Astrocyte (in vitro differentiated cells and primary cell): ENCODE results near the gene UBE2E3. TPM values are rescaled to one million over a fixed set of nuclear protein-coding genes. Genes with fewer than 3 reads are reported as not detected.

ENCODE experiments used
- DNase-seq: peaks from one replicate; pipeline ENCODE4 v3.0.0-alpha.2; 2010; ENCODE audit warnings: low read depth
- FAIRE-seq: peaks from 2 replicates; lab custom pipeline; 2011; peaks lifted over from hg19 to GRCh38; lab: Jason Lieb, UNC
- H2AFZ ChIP-seq: 2 replicates; pipeline ENCODE4 v1.6.0; 2012; ENCODE audit warnings: low read depth, low read length, inconsistent platforms
- H3K27ac ChIP-seq: 2 replicates; pipeline ENCODE4 v1.5.1; 2011; ENCODE audit warnings: low read depth, low read length, inconsistent platforms
- H3K27me3 ChIP-seq: 2 replicates; pipeline ENCODE4 v1.6.0; 2011; ENCODE audit warnings: low read length, inconsistent platforms; ENCODE audit not compliant: insufficient read depth
- H3K36me3 ChIP-seq: 2 replicates; pipeline ENCODE4 v1.5.1; 2011; ENCODE audit warnings: low read length, inconsistent platforms; ENCODE audit not compliant: insufficient read depth
- H3K4me1 ChIP-seq: 2 replicates; pipeline ENCODE4 v1.5.1; 2011; ENCODE audit warnings: low read length, inconsistent platforms; ENCODE audit not compliant: insufficient read depth
- H3K4me2 ChIP-seq: 2 replicates; pipeline ENCODE4 v1.6.0; 2012; ENCODE audit warnings: low read length, inconsistent platforms
- H3K4me3 ChIP-seq: 2 replicates; pipeline ENCODE4 v1.5.1; 2011; ENCODE audit warnings: low read depth, mild to moderate bottlenecking, low read length, inconsistent platforms; ENCODE audit not compliant: insufficient read depth
- H3K79me2 ChIP-seq: 2 replicates; pipeline ENCODE4 v1.6.0; 2012; ENCODE audit warnings: mild to moderate bottlenecking, low read length, inconsistent platforms; ENCODE audit not compliant: insufficient read depth
- H3K9ac ChIP-seq: 2 replicates; pipeline ENCODE4 v1.6.0; 2012; ENCODE audit warnings: mild to moderate bottlenecking, low read length, inconsistent platforms
- H3K9me3 ChIP-seq: 2 replicates; pipeline ENCODE4 v1.5.1; 2012; ENCODE audit warnings: low read depth, mild to moderate bottlenecking, low read length, inconsistent platforms; ENCODE audit not compliant: insufficient read depth
- H4K20me1 ChIP-seq: 2 replicates; pipeline ENCODE4 v1.6.0; 2012; ENCODE audit warnings: low read length, inconsistent platforms; ENCODE audit not compliant: insufficient read depth
- H3K27ac Mint-ChIP-seq: one replicate; pipeline ENCODE4 v1.8.0; 2021; ENCODE audit warnings: mild to moderate bottlenecking, mixed read lengths; ENCODE audit not compliant: unreplicated experiment
- H3K27me3 Mint-ChIP-seq: one replicate; pipeline ENCODE4 v1.8.0; 2021; ENCODE audit warnings: low read depth, mixed read lengths; ENCODE audit not compliant: unreplicated experiment
- H3K36me3 Mint-ChIP-seq: one replicate; pipeline ENCODE4 v1.8.0; 2021; ENCODE audit warnings: low read depth, mixed read lengths; ENCODE audit not compliant: unreplicated experiment
- H3K4me1 Mint-ChIP-seq: one replicate; pipeline ENCODE4 v1.8.0; 2021; ENCODE audit warnings: low read depth, mixed read lengths; ENCODE audit not compliant: unreplicated experiment
- H3K4me3 Mint-ChIP-seq: one replicate; pipeline ENCODE4 v1.8.0; 2021; ENCODE audit warnings: mild to moderate bottlenecking, moderate library complexity, mixed read lengths; ENCODE audit not compliant: unreplicated experiment
- H3K9me3 Mint-ChIP-seq: one replicate; pipeline ENCODE4 v1.8.0; 2021; ENCODE audit warnings: mild to moderate bottlenecking, mixed read lengths; ENCODE audit not compliant: unreplicated experiment
- CTCF ChIP-seq: IDR thresholded peaks from 2 replicates; pipeline ENCODE4 v1.5.1; 2011; ENCODE audit warnings: low read depth, mild to moderate bottlenecking, inconsistent platforms, low read length, moderate library complexity; ENCODE audit not compliant: insufficient read depth
- EZH2 ChIP-seq: IDR thresholded peaks from 2 replicates; pipeline ENCODE4 v1.6.1; 2012; ENCODE audit warnings: mild to moderate bottlenecking, low read length, inconsistent platforms; ENCODE audit not compliant: insufficient read depth
- total RNA-seq: library from RNA; stranded (reverse); gene quantifications from 2 replicates; pipeline ENCODE4 v1.2.1, GENCODE V29; 2021

Gene UBE2E3
- total RNA-seq, 1 donor from 2014 or later, result 140 TPM

GRCh38 chr2:180952731-180953336 is 27.6 kb upstream of the UBE2E3 start:
- Mint-ChIP-seq H3K9me3 (peaks cover 1% of the 10 kb centered on the region), H3K36me3 (no peaks in the 10 kb centered on the region), H3K4me1 (no peaks in the 10 kb centered on the region), H3K27ac (no peak overlapping the region), H3K4me3 (no peak overlapping the region), H3K27me3 (no peaks in the 10 kb centered on the region)
- TF ChIP-seq CTCF (no peak), EZH2 (no peak)
- H3K9ac ChIP-seq, result no peak overlapping the region
- no peak overlapping the region for H2AFZ ChIP-seq
- no peak overlapping the region for H3K4me2 ChIP-seq
- FAIRE-seq (no peak), DNase-seq (no peak)
- H3K36me3 ChIP-seq, result no peaks in the 10 kb centered on the region
- H3K9me3 ChIP-seq, result no peaks in the 10 kb centered on the region
- no peaks in the 10 kb centered on the region for H3K79me2 ChIP-seq
- no peak overlapping the region for H3K4me3 ChIP-seq
- no peak overlapping the region for H3K27ac ChIP-seq
- H3K27me3 ChIP-seq, result no peaks in the 10 kb centered on the region
- H3K4me1 ChIP-seq, result no peaks in the 10 kb centered on the region
- H4K20me1 ChIP-seq, result no peaks in the 10 kb centered on the region

- Mint-ChIP-seq H3K27me3 (no peaks in the 10 kb centered on the region), H3K4me3 (no peak overlapping the region), H3K9me3 (peaks cover 1% of the 10 kb centered on the region), H3K4me1 (no peaks in the 10 kb centered on the region), H3K27ac (no peak overlapping the region), H3K36me3 (no peaks in the 10 kb centered on the region)
- Histone ChIP-seq H3K36me3 (no peaks in the 10 kb centered on the region), H3K4me2 (no peak overlapping the region), H3K27me3 (no peaks in the 10 kb centered on the region), H4K20me1 (no peaks in the 10 kb centered on the region), H3K27ac (no peak overlapping the region), H2AFZ (no peak overlapping the region), H3K9ac (no peak overlapping the region), H3K79me2 (no peaks in the 10 kb centered on the region), H3K9me3 (no peaks in the 10 kb centered on the region), H3K4me1 (no peaks in the 10 kb centered on the region), H3K4me3 (no peak overlapping the region)
- TF ChIP-seq EZH2 (no peak), CTCF (no peak)
- FAIRE-seq (no peak), DNase-seq (no peak)
Observed at GRCh38 chr2:180953550-180953949, 26.9 kb upstream of the UBE2E3 start.

- H3K9me3 ChIP-seq, result no peaks in the 10 kb centered on the region
- no peaks in the 10 kb centered on the region for H3K27me3 ChIP-seq
- no peak overlapping the region for H3K27ac Mint-ChIP-seq
- TF ChIP-seq EZH2, result no peak
- no peak for TF ChIP-seq CTCF
- H3K36me3 ChIP-seq, result no peaks in the 10 kb centered on the region
- no peak for FAIRE-seq
- no peaks in the 10 kb centered on the region for H3K4me1 Mint-ChIP-seq
- H3K27ac ChIP-seq, result no peak overlapping the region
- H4K20me1 ChIP-seq, result no peaks in the 10 kb centered on the region
- H3K36me3 Mint-ChIP-seq, result no peaks in the 10 kb centered on the region
- no peak overlapping the region for H3K9ac ChIP-seq
- H3K4me1 ChIP-seq, result no peaks in the 10 kb centered on the region
- H3K4me2 ChIP-seq, result no peak overlapping the region
- no peaks in the 10 kb centered on the region for H3K27me3 Mint-ChIP-seq
- no peak overlapping the region for H3K4me3 Mint-ChIP-seq
- H3K79me2 ChIP-seq, result no peaks in the 10 kb centered on the region
- no peak for DNase-seq
- no peak overlapping the region for H2AFZ ChIP-seq
- H3K4me3 ChIP-seq, result no peak overlapping the region
- peaks cover 1% of the 10 kb centered on the region for H3K9me3 Mint-ChIP-seq
Observed at GRCh38 chr2:180955101-180955500, 25.3 kb upstream of the UBE2E3 start.
